ENCODE measurements around the gene PDZK1.
"Not testable (repeated sequence)": the region's sequence is repeated elsewhere in the genome, so short reads cannot be mapped to it uniquely, and the experiment has no call there.

GRCh38 chr1:145673217-145673616 lies 34.0 kb downstream of the PDZK1 start:
- TF ChIP-seq, protein P1, sequence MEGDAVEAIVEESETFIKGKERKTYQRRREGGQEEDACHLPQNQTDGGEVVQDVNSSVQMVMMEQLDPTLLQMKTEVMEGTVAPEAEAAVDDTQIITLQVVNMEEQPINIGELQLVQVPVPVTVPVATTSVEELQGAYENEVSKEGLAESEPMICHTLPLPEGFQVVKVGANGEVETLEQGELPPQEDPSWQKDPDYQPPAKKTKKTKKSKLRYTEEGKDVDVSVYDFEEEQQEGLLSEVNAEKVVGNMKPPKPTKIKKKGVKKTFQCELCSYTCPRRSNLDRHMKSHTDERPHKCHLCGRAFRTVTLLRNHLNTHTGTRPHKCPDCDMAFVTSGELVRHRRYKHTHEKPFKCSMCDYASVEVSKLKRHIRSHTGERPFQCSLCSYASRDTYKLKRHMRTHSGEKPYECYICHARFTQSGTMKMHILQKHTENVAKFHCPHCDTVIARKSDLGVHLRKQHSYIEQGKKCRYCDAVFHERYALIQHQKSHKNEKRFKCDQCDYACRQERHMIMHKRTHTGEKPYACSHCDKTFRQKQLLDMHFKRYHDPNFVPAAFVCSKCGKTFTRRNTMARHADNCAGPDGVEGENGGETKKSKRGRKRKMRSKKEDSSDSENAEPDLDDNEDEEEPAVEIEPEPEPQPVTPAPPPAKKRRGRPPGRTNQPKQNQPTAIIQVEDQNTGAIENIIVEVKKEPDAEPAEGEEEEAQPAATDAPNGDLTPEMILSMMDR (IDR thresholded peaks at IDR 0.05) = not testable (repeated sequence)
- not testable (repeated sequence) for TF ChIP-seq POLR2A (IDR thresholded peaks at IDR 0.05)
